GM21717 (cell line): ENCODE measurements around the gene PLVAP.

Experiments used
- ATAC-seq: cut with Tn5 transposase; IDR thresholded peaks from one replicate; pipeline ENCODE4 v1.9.1; 2021; ENCODE audit warnings: mild to moderate bottlenecking, moderate library complexity; ENCODE audit not compliant: unreplicated experiment

PLVAP gene

GRCh38 chr19:17359905-17360800 is 17.0 kb downstream of the PLVAP start:
- ATAC-seq: no peak

GRCh38 chr19:17358395-17358794 is 18.7 kb downstream of the PLVAP start:
- ATAC-seq: no peak

- no peak for ATAC-seq
These were observed 19.4 kb downstream of the PLVAP start for GRCh38 chr19:17357724-17358123.

GRCh38 chr19:17357078-17357666 is 20.0 kb downstream of the PLVAP start:
- ATAC-seq: no peak

GRCh38 chr19:17353386-17353785 is 23.8 kb downstream of the PLVAP start:
- no peak for ATAC-seq

- no peak for ATAC-seq
These were observed 24.4 kb downstream of the PLVAP start for GRCh38 chr19:17352608-17353280.

GRCh38 chr19:17351815-17352435 is 25.2 kb downstream of the PLVAP start:
- no peak for ATAC-seq

GRCh38 chr19:17348700-17349099 is 28.4 kb downstream of the PLVAP start:
- no peak for ATAC-seq

GRCh38 chr19:17347877-17348276 is 29.3 kb downstream of the PLVAP start:
- ATAC-seq: no peak

GRCh38 chr19:17347361-17347760 is 29.8 kb downstream of the PLVAP start:
- no peak for ATAC-seq

- no peak for ATAC-seq
These were observed 31.0 kb downstream of the PLVAP start for GRCh38 chr19:17346109-17346671.

GRCh38 chr19:17341845-17342244 is 35.3 kb downstream of the PLVAP start:
- no peak for ATAC-seq

GRCh38 chr19:17341386-17341785 is 35.8 kb downstream of the PLVAP start:
- no peak for ATAC-seq

- ATAC-seq: no peak
These were observed 36.2 kb downstream of the PLVAP start for GRCh38 chr19:17340871-17341357.

- ATAC-seq: no peak
These were observed 36.8 kb downstream of the PLVAP start for GRCh38 chr19:17340302-17340870.

- no peak for ATAC-seq
These were observed 37.9 kb downstream of the PLVAP start for GRCh38 chr19:17339088-17339741.

- no peak for ATAC-seq
These were observed 38.6 kb downstream of the PLVAP start for GRCh38 chr19:17338433-17339078.

GRCh38 chr19:17337675-17338432 is 39.3 kb downstream of the PLVAP start:
- ATAC-seq: no peak
